ENCODE results near the gene COL21A1.
"Not testable (repeated sequence)": the region's sequence is repeated elsewhere in the genome, so short reads cannot be mapped to it uniquely, and the experiment has no call there.

The COL21A1 gene

DNA sequence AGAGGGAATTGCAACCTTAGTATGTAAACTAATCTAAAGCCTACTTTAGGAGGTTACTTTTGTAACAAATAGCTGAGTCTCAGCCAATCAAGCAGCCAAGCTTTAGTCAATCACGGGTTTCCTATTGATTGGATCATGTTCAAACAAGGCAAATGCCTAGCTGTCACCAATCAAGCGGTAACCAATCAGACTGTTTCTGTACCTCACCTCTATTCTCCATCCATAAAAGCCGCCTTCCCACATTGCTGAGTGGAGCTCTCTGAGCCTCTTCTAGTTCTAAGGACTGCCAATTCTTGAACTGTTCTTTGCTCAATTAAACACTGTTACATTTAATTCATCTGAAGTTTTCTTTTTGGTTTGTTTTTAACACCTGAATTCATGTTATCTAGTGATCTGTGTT is 223.6 kb downstream of the COL21A1 start:
- TF ChIP-seq, protein P1, sequence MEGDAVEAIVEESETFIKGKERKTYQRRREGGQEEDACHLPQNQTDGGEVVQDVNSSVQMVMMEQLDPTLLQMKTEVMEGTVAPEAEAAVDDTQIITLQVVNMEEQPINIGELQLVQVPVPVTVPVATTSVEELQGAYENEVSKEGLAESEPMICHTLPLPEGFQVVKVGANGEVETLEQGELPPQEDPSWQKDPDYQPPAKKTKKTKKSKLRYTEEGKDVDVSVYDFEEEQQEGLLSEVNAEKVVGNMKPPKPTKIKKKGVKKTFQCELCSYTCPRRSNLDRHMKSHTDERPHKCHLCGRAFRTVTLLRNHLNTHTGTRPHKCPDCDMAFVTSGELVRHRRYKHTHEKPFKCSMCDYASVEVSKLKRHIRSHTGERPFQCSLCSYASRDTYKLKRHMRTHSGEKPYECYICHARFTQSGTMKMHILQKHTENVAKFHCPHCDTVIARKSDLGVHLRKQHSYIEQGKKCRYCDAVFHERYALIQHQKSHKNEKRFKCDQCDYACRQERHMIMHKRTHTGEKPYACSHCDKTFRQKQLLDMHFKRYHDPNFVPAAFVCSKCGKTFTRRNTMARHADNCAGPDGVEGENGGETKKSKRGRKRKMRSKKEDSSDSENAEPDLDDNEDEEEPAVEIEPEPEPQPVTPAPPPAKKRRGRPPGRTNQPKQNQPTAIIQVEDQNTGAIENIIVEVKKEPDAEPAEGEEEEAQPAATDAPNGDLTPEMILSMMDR (IDR thresholded peaks at IDR 0.05; ENCODE audit: low read depth, low read length): no peak
- H3K4me3 ChIP-seq (ENCODE audit: low read depth, low read length): no peak overlapping the region

DNA sequence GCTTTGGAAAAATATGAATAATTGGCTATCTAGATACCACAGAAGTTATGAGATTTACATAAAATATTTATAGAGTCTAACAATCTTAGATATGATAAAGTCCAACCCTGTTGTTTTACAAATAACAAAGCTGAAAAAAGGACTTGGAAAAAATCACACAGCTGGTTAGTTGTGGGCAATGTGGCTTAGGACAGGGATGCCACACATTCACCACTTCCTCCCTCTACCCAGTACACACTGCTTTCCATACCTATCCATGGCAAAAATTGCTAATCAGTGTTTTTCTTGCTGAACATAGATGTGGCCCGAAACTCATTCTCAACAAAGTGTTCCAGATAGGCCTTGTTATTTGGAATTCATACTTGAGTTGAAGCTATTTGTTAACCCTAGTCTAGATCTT is 224.7 kb downstream of the COL21A1 start:
- no peak overlapping the region for H3K4me3 ChIP-seq (ENCODE audit: low read depth, low read length)
- TF ChIP-seq, protein P1 (IDR thresholded peaks at IDR 0.05; ENCODE audit: low read depth, low read length): no peak

DNA sequence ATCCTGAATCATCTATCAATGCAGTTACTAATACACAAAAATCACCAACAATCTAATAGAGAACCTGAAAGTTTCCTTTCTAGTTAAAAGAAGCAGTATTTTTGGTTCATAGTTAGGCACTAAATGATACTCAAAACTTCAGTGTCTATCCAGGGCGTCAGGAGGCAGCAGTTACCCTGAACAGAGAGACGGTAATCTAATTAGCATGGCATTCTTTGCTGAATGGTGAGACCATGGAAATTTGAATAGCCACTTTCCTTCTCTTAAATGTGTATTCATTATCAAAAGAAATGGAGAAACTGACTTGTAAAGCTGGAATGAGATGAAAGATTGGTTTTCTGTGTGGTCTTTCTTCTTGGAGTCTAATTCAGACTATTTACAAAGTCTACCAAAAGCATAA is 225.4 kb downstream of the COL21A1 start:
- TF ChIP-seq, protein P1 (IDR thresholded peaks at IDR 0.05; ENCODE audit: low read depth, low read length): no peak

DNA sequence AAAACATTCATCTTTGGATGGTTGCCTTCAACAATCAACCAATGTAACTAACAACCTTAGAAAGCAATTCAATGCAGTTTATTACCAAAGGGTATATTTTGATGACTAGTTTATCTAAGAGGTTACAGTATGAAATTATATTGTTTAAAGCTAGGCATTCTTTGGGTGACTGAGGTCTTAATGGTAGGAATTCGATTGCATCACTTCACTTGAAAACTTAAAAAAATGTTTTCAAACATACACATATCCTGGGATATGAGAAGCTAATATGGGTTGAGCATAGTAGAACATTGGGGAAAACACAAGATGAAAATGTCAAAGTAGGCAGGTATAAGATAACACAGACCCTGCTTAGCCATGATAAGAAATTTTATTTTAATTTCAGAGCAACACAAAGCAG is 227.4 kb downstream of the COL21A1 start:
- H3K4me3 ChIP-seq (ENCODE audit: low read depth, low read length): no peak overlapping the region
- TF ChIP-seq, protein P1 (IDR thresholded peaks at IDR 0.05; ENCODE audit: low read depth, low read length): no peak

More for the DNA sequence above, 225.4 kb downstream of the COL21A1 start:
- no peak overlapping the region for H3K4me3 ChIP-seq (ENCODE audit: low read depth, low read length)

DNA sequence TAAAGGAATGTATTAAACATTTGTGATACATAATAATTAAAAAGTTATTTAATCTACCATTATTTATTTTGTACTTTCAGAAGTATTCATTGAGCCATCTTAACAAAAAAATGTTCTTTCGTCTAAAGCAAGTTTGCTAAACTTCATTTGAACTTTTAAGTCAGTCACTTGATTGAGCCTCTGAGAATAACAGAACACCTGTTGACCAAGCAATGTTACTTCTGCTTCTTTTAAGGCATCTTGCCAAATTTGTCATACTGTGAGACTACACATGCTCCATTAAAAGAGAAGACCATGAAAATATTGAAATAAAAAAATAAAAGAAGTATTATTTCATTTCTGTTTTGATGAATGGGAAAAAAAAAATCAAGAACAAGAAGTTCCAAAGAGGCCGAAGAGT is 230.2 kb downstream of the COL21A1 start:
- TF ChIP-seq, protein P1 (IDR thresholded peaks at IDR 0.05; ENCODE audit: low read depth, low read length): no peak
- no peak overlapping the region for H3K4me3 ChIP-seq (ENCODE audit: low read depth, low read length)

DNA sequence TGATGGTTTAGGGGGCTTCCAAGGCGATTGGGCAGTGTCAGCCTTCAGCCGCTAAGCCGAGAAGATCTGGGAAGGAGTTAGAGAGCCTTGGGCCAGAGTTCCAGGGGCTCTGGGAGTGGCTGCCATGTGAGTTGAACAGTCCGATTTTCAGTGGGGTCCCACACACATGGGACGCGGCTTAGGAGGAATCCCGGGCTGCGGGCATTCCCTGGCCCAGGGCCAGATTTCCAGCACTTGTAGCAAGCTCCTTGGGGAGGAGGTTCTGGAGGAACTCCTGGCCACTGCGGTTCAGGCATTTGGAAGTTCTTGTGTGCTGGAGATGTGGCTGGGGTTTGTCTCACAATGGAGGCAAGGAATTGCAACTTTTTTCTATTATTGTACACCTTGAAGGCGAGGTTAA is 233.3 kb downstream of the COL21A1 start:
- H3K4me3 ChIP-seq (ENCODE audit: low read depth, low read length): not testable (repeated sequence)

DNA sequence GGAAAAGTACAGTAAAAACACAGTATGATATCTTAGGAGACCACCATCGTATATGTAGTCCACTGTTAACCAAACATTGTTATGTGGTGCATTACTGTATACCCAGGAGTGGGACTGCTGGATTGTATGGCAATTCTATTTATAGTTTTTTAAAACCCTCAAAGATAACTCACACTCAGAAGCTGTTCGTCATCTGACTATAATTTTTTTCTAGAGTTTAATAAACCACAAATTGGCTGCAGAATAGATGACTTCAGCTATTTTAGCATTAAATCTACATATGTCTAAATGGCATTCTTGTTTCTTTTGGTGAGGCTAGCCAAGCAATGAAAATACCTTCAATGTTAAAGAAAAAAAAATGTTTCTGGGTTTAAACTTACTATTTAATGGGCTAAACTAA is 237.7 kb downstream of the COL21A1 start:
- H3K4me3 ChIP-seq (ENCODE audit: low read depth, low read length): no peak overlapping the region
- TF ChIP-seq, protein P1 (IDR thresholded peaks at IDR 0.05; ENCODE audit: low read depth, low read length): no peak

All from WI38 (cell line).